ENCODE results near the gene ATOX1. TPM values are rescaled to one million over a fixed set of nuclear protein-coding genes. Genes with fewer than 3 reads are reported as not detected.

Gene ATOX1
- polyA plus RNA-seq, 1 experiment, result 156 TPM

- no peak for DNase-seq (ENCODE audit: low read depth)
- CTCF ChIA-PET, result interaction anchor here (0.6 to 2.6 kb wide), 4 partner anchors 10 to 99 kb away, joined by 3 to 11 read pairs (median 4); no protein-coding TSS in a partner anchor
- Histone ChIP-seq H3K36me3 (ENCODE audit: control insufficient read depth, insufficient read depth, low read length) (no peaks in the 10 kb centered on the region), H3K4me3 (ENCODE audit: low read depth, low read length) (peak overlapping the region; percentile 95), H3K27me3 (ENCODE audit: control insufficient read depth, insufficient read depth, low read length) (no peaks in the 10 kb centered on the region)
- POLR2A ChIA-PET, result interaction anchor here (0.7 kb wide), 1 partner anchor 13 kb away, joined by 4 read pairs; no protein-coding TSS in a partner anchor
- TF ChIP-seq CTCF (IDR thresholded peaks at IDR 0.05; ENCODE audit: insufficient read depth, low read depth, low read length), result no peak
Observed at GRCh38 chr5:151758141-151758429, 346 bp downstream of the ATOX1 start.

- Histone ChIP-seq H3K4me3 (ENCODE audit: low read depth, low read length) (peak overlapping the region; percentile 95), H3K27me3 (ENCODE audit: control insufficient read depth, insufficient read depth, low read length) (no peaks in the 10 kb centered on the region), H3K36me3 (ENCODE audit: control insufficient read depth, insufficient read depth, low read length) (no peaks in the 10 kb centered on the region)
- ChIA-PET POLR2A (no interaction called here), CTCF (interaction anchor here (1.4 to 2.6 kb wide), 3 partner anchors 10 to 99 kb away, joined by 3 to 11 read pairs (median 6); no protein-coding TSS in a partner anchor)
- TF ChIP-seq CTCF (IDR thresholded peaks at IDR 0.05; ENCODE audit: insufficient read depth, low read depth, low read length), result no peak
- DNase-seq (ENCODE audit: low read depth), result no peak
Observed at GRCh38 chr5:151757233-151758140, 944 bp downstream of the ATOX1 start.

GRCh38 chr5:151755383-151755782, 3.0 kb downstream of the ATOX1 start:
- ChIA-PET POLR2A (interaction anchor here (0.8 kb wide), 1 partner anchor 76 kb away, joined by 7 read pairs; no protein-coding TSS in a partner anchor), CTCF (interaction anchor here (0.9 to 1.1 kb wide), 4 partner anchors 12 to 103 kb away, joined by 3 read pairs; no protein-coding TSS in a partner anchor)
- Histone ChIP-seq H3K36me3 (ENCODE audit: control insufficient read depth, insufficient read depth, low read length) (no peaks in the 10 kb centered on the region), H3K4me3 (ENCODE audit: low read depth, low read length) (no peak overlapping the region), H3K27me3 (ENCODE audit: control insufficient read depth, insufficient read depth, low read length) (no peaks in the 10 kb centered on the region)
- no peak for TF ChIP-seq CTCF (IDR thresholded peaks at IDR 0.05; ENCODE audit: insufficient read depth, low read depth, low read length)
- DNase-seq (ENCODE audit: low read depth), result no peak

- no peak for DNase-seq (ENCODE audit: low read depth)
- CTCF ChIA-PET, result interaction anchor here (0.7 to 3.3 kb wide), 4 partner anchors 11 to 94 kb away, joined by 3 to 15 read pairs (median 4); no protein-coding TSS in a partner anchor
- no peak for TF ChIP-seq CTCF (IDR thresholded peaks at IDR 0.05; ENCODE audit: insufficient read depth, low read depth, low read length)
- Histone ChIP-seq H3K4me3 (ENCODE audit: low read depth, low read length) (no peak overlapping the region), H3K27me3 (ENCODE audit: control insufficient read depth, insufficient read depth, low read length) (no peaks in the 10 kb centered on the region), H3K36me3 (ENCODE audit: control insufficient read depth, insufficient read depth, low read length) (no peaks in the 10 kb centered on the region)
- POLR2A ChIA-PET, result interaction anchor here (0.5 to 1.1 kb wide), 3 partner anchors 18 to 269 kb away, joined by 3 to 20 read pairs (median 7); no protein-coding TSS in a partner anchor
Observed at GRCh38 chr5:151751593-151751992, 6.8 kb downstream of the ATOX1 start.

GRCh38 chr5:151751091-151751490, 7.3 kb downstream of the ATOX1 start:
- Histone ChIP-seq H3K36me3 (ENCODE audit: control insufficient read depth, insufficient read depth, low read length) (peaks cover under 1% of the 10 kb centered on the region; the same call in 1 of the 2 replicates), H3K4me3 (ENCODE audit: low read depth, low read length) (no peak overlapping the region), H3K27me3 (ENCODE audit: control insufficient read depth, insufficient read depth, low read length) (no peaks in the 10 kb centered on the region)
- POLR2A ChIA-PET, result interaction anchor here (0.5 to 1.1 kb wide), 3 partner anchors 18 to 268 kb away, joined by 3 to 20 read pairs (median 7); no protein-coding TSS in a partner anchor
- no peak for TF ChIP-seq CTCF (IDR thresholded peaks at IDR 0.05; ENCODE audit: insufficient read depth, low read depth, low read length)
- CTCF ChIA-PET, result interaction anchor here (0.6 to 3.3 kb wide), 7 partner anchors 11 to 99 kb away, joined by 3 to 15 read pairs (median 4); no protein-coding TSS in a partner anchor
- no peak for DNase-seq (ENCODE audit: low read depth)

Data from BJ (cell line).